ENCODE data around the gene LMNTD1.

The LMNTD1 gene

GRCh38 chr12:25549120-25549519 lies 4.0 kb downstream of the LMNTD1 start:
- no peaks in the 10 kb centered on the region for H3K9me3 ChIP-seq
- no peak for DNase-seq
- no peak for TF ChIP-seq CTCF (IDR thresholded peaks at IDR 0.05; ENCODE audit: low read depth, low read length)

GRCh38 chr12:25546318-25546717 lies 6.8 kb downstream of the LMNTD1 start:
- Histone ChIP-seq H3K4me1 (no peaks in the 10 kb centered on the region), H3K4me3 (ENCODE audit: low read depth, low read length) (no peak overlapping the region), H3K9me3 (no peaks in the 10 kb centered on the region), H3K36me3 (no peaks in the 10 kb centered on the region), H3K27me3 (no peaks in the 10 kb centered on the region)
- DNase-seq, result no peak
- no peak for TF ChIP-seq CTCF (IDR thresholded peaks at IDR 0.05; ENCODE audit: low read depth, low read length)

More at GRCh38 chr12:25549120-25549519, 4.0 kb downstream of the LMNTD1 start:
- H3K4me1 ChIP-seq, result no peaks in the 10 kb centered on the region
- H3K27me3 ChIP-seq, result no peaks in the 10 kb centered on the region
- no peaks in the 10 kb centered on the region for H3K36me3 ChIP-seq
- H3K4me3 ChIP-seq (ENCODE audit: low read depth, low read length), result no peak overlapping the region

- DNase-seq, result no peak
- no peak for TF ChIP-seq CTCF (IDR thresholded peaks at IDR 0.05; ENCODE audit: low read depth, low read length)
- H3K4me1 ChIP-seq, result no peaks in the 10 kb centered on the region
- H3K9me3 ChIP-seq, result no peaks in the 10 kb centered on the region
- H3K27me3 ChIP-seq, result no peaks in the 10 kb centered on the region
- H3K4me3 ChIP-seq (ENCODE audit: low read depth, low read length), result no peak overlapping the region
- no peaks in the 10 kb centered on the region for H3K36me3 ChIP-seq
Measured at GRCh38 chr12:25533150-25533549, 19.9 kb downstream of the LMNTD1 start.

GRCh38 chr12:25531502-25532052 lies 21.5 kb downstream of the LMNTD1 start:
- Histone ChIP-seq H3K27me3 (no peaks in the 10 kb centered on the region), H3K4me3 (ENCODE audit: low read depth, low read length) (no peak overlapping the region), H3K4me1 (no peaks in the 10 kb centered on the region), H3K9me3 (no peaks in the 10 kb centered on the region), H3K36me3 (no peaks in the 10 kb centered on the region)
- TF ChIP-seq CTCF (IDR thresholded peaks at IDR 0.05; ENCODE audit: low read depth, low read length), result no peak
- no peak for DNase-seq

- no peak overlapping the region for H3K4me3 ChIP-seq (ENCODE audit: low read depth, low read length)
- H3K4me1 ChIP-seq, result no peaks in the 10 kb centered on the region
- no peak for DNase-seq
- H3K36me3 ChIP-seq, result no peaks in the 10 kb centered on the region
- H3K9me3 ChIP-seq, result no peaks in the 10 kb centered on the region
- H3K27me3 ChIP-seq, result no peaks in the 10 kb centered on the region
- no peak for TF ChIP-seq CTCF (IDR thresholded peaks at IDR 0.05; ENCODE audit: low read depth, low read length)
Measured at GRCh38 chr12:25529738-25530137, 23.3 kb downstream of the LMNTD1 start.

GRCh38 chr12:25526778-25527177 lies 26.3 kb downstream of the LMNTD1 start:
- no peaks in the 10 kb centered on the region for H3K4me1 ChIP-seq
- no peak for DNase-seq
- no peak for TF ChIP-seq CTCF (IDR thresholded peaks at IDR 0.05; ENCODE audit: low read depth, low read length)
- H3K4me3 ChIP-seq (ENCODE audit: low read depth, low read length), result no peak overlapping the region
- H3K9me3 ChIP-seq, result no peaks in the 10 kb centered on the region
- no peaks in the 10 kb centered on the region for H3K27me3 ChIP-seq
- no peaks in the 10 kb centered on the region for H3K36me3 ChIP-seq
